WTC11 (cell line): ENCODE measurements around the gene ACP5. TPM values are rescaled to one million over a fixed set of nuclear protein-coding genes. Genes with fewer than 3 reads are reported as not detected.

Experiments used
- ATAC-seq: fragments of 200-7000 bp; cut with Tn5 transposase; 2 replicates; pipeline ENCODE4 v1.10.0; 2021; ENCODE audit warnings: mild to moderate bottlenecking, moderate library complexity
- CTCF ChIA-PET: fragments of 300-600 bp; sonication (Branson Sonifier 250); formaldehyde crosslinking; loops from one replicate; lab custom pipeline; 2021; ENCODE audit warnings: antibody characterized with exemption; lab: Charles Lee
- POLR2A ChIA-PET: fragments of 350-600 bp; sonication (Branson Sonifier 250); formaldehyde crosslinking; loops from one replicate; lab custom pipeline; 2021; ENCODE audit warnings: antibody characterized with exemption; lab: Charles Lee
- DNase-seq: peaks from one replicate; pipeline ENCODE4 v3.0.0; 2021; ENCODE audit warnings: low spot score
- H3K27ac Mint-ChIP-seq: 2 replicates; pipeline ENCODE4 v1.8.0; 2021; ENCODE audit warnings: mixed read lengths
- H3K27me3 Mint-ChIP-seq: 2 replicates; pipeline ENCODE4 v1.8.0; 2021; ENCODE audit warnings: low read depth, mild to moderate bottlenecking, moderate library complexity, mixed read lengths
- H3K36me3 Mint-ChIP-seq: 2 replicates; pipeline ENCODE4 v1.8.0; 2021; ENCODE audit warnings: mixed read lengths
- H3K4me1 Mint-ChIP-seq: 2 replicates; pipeline ENCODE4 v1.8.0; 2022; ENCODE audit warnings: mixed read lengths
- H3K4me3 Mint-ChIP-seq: 2 replicates; pipeline ENCODE4 v1.8.0; 2021; ENCODE audit warnings: mild to moderate bottlenecking, moderate library complexity, mixed read lengths
- H3K9me3 Mint-ChIP-seq: 2 replicates; pipeline ENCODE4 v1.8.0; 2021; ENCODE audit warnings: mixed read lengths
- AR ChIP-seq: fragments of 250-450 bp; sonication (Bioruptor Pico); IDR thresholded peaks from 2 replicates; pipeline ENCODE4 v1.9.0; 2021; ENCODE audit warnings: mild to moderate bottlenecking
- ATF6 ChIP-seq: sonication (generic); formaldehyde crosslinking; IDR thresholded peaks from 2 replicates; pipeline ENCODE4 v1.8.1; 2023; ENCODE audit warnings: mild to moderate bottlenecking, missing genetic modification reagents
- CTCF ChIP-seq: fragments of 200-600 bp; IDR thresholded peaks from 2 replicates; pipeline ENCODE4 v1.8.0; 2022; ENCODE audit warnings: antibody characterized with exemption
- MXD4 ChIP-seq: fragments of 250-450 bp; sonication (Bioruptor Pico); IDR thresholded peaks from 2 replicates; pipeline ENCODE4 v1.8.0; 2021; ENCODE audit warnings: mild to moderate bottlenecking, moderate library complexity, borderline replicate concordance
- NR1H2 ChIP-seq: sonication (generic); formaldehyde crosslinking; IDR thresholded peaks from 2 replicates; pipeline ENCODE4 v1.9.0; 2021; ENCODE audit warnings: mild to moderate bottlenecking, moderate library complexity, missing genetic modification reagents
- NR2C2 ChIP-seq: sonication (generic); formaldehyde crosslinking; IDR thresholded peaks from 2 replicates; pipeline ENCODE4 v1.8.0; 2022; ENCODE audit warnings: mild to moderate bottlenecking, missing genetic modification reagents
- ZMAT4 ChIP-seq: fragments of 250-450 bp; sonication (Bioruptor Pico); IDR thresholded peaks from 2 replicates; pipeline ENCODE4 v1.9.0; 2021; ENCODE audit warnings: mild to moderate bottlenecking
- ZNF121 ChIP-seq: sonication (generic); formaldehyde crosslinking; IDR thresholded peaks from 2 replicates; pipeline ENCODE4 v1.8.0; 2023; ENCODE audit warnings: missing genetic modification reagents
- ZNF232 ChIP-seq: sonication (generic); formaldehyde crosslinking; IDR thresholded peaks from 2 replicates; pipeline ENCODE4 v1.8.0; 2022; ENCODE audit warnings: mild to moderate bottlenecking, missing genetic modification reagents
- ZNF317 ChIP-seq: sonication (generic); formaldehyde crosslinking; IDR thresholded peaks from 2 replicates; pipeline ENCODE4 v1.8.1; 2023; ENCODE audit warnings: low read depth, mild to moderate bottlenecking, moderate library complexity, missing genetic modification reagents, borderline replicate concordance
- total RNA-seq: library from RNA; stranded (reverse); gene quantifications from 3 replicates; pipeline ENCODE4 v1.2.3, GENCODE V29; 2021
- TF ChIP-seq, protein P1 (sequence below): sonication (generic); formaldehyde crosslinking; IDR thresholded peaks from 2 replicates; pipeline ENCODE4 v1.8.0; 2022; ENCODE audit warnings: missing genetic modification reagents
- TF ChIP-seq, protein P2 (sequence below): sonication (generic); formaldehyde crosslinking; IDR thresholded peaks from 2 replicates; pipeline ENCODE4 v1.8.0; 2022; ENCODE audit warnings: mild to moderate bottlenecking, missing genetic modification reagents
- TF ChIP-seq, protein P3 (sequence below): sonication (generic); formaldehyde crosslinking; IDR thresholded peaks from 2 replicates; pipeline ENCODE4 v1.8.0; 2023; ENCODE audit warnings: missing genetic modification reagents

The ACP5 gene
- total RNA-seq, 1 experiment from 2014 or later, result 8.6 TPM

GRCh38 chr19:11587302-11587974, 10.0 kb upstream of the ACP5 start:
- ATAC-seq, result peak; percentile 92
- TF ChIP-seq NR1H2 (no peak), CTCF (peak; percentile 76)
- Mint-ChIP-seq H3K27me3 (peaks cover 2% of the 10 kb centered on the region), H3K27ac (no peak overlapping the region), H3K9me3 (no peaks in the 10 kb centered on the region), H3K36me3 (no peaks in the 10 kb centered on the region), H3K4me1 (no peaks in the 10 kb centered on the region), H3K4me3 (no peak overlapping the region)
- CTCF ChIA-PET, result interaction anchor here (1.6 kb wide), 1 partner anchor 52 kb away, joined by 7 read pairs; no protein-coding TSS in a partner anchor
- POLR2A ChIA-PET, result no interaction called here
- peak; percentile 88 for DNase-seq

DNA sequence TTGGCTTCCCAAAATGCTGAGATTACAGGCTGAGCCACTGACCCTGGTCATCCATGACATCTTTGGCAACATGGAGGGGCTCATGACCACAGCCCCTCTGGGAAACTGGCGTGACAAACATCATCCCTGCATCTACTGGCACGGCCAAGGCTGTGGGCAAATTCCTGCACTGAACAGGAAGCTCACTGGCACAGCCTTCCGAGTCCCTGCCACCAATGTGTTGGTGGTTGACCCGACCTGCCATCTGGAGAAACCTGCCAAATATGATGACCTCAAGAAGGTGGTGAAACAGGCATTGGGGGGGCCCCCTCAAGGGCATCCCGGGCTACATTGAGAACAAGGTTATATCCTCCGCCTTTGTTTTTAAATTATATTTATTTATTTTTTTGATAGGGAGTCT, 8.9 kb upstream of the ACP5 start:
- no peak for DNase-seq
- Mint-ChIP-seq H3K4me1 (no peaks in the 10 kb centered on the region), H3K36me3 (no peaks in the 10 kb centered on the region), H3K27me3 (peaks cover 4% of the 10 kb centered on the region), H3K27ac (no peak overlapping the region), H3K9me3 (no peaks in the 10 kb centered on the region), H3K4me3 (no peak overlapping the region)
- ChIA-PET POLR2A (no interaction called here), CTCF (no interaction called here)
- TF ChIP-seq, protein P1, sequence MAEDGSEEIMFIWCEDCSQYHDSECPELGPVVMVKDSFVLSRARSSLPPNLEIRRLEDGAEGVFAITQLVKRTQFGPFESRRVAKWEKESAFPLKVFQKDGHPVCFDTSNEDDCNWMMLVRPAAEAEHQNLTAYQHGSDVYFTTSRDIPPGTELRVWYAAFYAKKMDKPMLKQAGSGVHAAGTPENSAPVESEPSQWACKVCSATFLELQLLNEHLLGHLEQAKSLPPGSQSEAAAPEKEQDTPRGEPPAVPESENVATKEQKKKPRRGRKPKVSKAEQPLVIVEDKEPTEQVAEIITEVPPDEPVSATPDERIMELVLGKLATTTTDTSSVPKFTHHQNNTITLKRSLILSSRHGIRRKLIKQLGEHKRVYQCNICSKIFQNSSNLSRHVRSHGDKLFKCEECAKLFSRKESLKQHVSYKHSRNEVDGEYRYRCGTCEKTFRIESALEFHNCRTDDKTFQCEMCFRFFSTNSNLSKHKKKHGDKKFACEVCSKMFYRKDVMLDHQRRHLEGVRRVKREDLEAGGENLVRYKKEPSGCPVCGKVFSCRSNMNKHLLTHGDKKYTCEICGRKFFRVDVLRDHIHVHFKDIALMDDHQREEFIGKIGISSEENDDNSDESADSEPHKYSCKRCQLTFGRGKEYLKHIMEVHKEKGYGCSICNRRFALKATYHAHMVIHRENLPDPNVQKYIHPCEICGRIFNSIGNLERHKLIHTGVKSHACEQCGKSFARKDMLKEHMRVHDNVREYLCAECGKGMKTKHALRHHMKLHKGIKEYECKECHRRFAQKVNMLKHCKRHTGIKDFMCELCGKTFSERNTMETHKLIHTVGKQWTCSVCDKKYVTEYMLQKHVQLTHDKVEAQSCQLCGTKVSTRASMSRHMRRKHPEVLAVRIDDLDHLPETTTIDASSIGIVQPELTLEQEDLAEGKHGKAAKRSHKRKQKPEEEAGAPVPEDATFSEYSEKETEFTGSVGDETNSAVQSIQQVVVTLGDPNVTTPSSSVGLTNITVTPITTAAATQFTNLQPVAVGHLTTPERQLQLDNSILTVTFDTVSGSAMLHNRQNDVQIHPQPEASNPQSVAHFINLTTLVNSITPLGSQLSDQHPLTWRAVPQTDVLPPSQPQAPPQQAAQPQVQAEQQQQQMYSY, result no peak
- TF ChIP-seq ZNF121 (CRISPR knock-in tag) (no peak), ATF6 (CRISPR knock-in tag) (no peak), NR2C2 (CRISPR knock-in tag) (no peak), AR (CRISPR knock-in tag) (no peak), ZNF317 (CRISPR knock-in tag) (no peak), ZNF232 (CRISPR knock-in tag) (no peak), ZMAT4 (CRISPR knock-in tag) (no peak), MXD4 (CRISPR knock-in tag) (no peak)
- TF ChIP-seq, protein P2, sequence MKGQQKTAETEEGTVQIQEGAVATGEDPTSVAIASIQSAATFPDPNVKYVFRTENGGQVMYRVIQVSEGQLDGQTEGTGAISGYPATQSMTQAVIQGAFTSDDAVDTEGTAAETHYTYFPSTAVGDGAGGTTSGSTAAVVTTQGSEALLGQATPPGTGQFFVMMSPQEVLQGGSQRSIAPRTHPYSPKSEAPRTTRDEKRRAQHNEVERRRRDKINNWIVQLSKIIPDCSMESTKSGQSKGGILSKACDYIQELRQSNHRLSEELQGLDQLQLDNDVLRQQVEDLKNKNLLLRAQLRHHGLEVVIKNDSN (CRISPR knock-in tag), result no peak
- TF ChIP-seq, protein P3, sequence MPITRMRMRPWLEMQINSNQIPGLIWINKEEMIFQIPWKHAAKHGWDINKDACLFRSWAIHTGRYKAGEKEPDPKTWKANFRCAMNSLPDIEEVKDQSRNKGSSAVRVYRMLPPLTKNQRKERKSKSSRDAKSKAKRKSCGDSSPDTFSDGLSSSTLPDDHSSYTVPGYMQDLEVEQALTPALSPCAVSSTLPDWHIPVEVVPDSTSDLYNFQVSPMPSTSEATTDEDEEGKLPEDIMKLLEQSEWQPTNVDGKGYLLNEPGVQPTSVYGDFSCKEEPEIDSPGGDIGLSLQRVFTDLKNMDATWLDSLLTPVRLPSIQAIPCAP (CRISPR knock-in tag), result no peak
- ATAC-seq, result no peak
